CD4-positive, alpha-beta T cell treated with Interleukin-21 for 1 hour (primary cell): ENCODE measurements around the gene ADRA2A.

Experiments
- DNase-seq: peaks from one replicate; pipeline ENCODE4 v3.0.0-alpha.2; 2020

The ADRA2A gene

GRCh38 chr10:111076682-111077478 is at the start of gene ADRA2A:
TSS of gene ADRA2A (plus strand) at chr10:111077029. CDS start at chr10:111077997, 968 bp downstream.
- peak; percentile 0 for DNase-seq

DNA sequence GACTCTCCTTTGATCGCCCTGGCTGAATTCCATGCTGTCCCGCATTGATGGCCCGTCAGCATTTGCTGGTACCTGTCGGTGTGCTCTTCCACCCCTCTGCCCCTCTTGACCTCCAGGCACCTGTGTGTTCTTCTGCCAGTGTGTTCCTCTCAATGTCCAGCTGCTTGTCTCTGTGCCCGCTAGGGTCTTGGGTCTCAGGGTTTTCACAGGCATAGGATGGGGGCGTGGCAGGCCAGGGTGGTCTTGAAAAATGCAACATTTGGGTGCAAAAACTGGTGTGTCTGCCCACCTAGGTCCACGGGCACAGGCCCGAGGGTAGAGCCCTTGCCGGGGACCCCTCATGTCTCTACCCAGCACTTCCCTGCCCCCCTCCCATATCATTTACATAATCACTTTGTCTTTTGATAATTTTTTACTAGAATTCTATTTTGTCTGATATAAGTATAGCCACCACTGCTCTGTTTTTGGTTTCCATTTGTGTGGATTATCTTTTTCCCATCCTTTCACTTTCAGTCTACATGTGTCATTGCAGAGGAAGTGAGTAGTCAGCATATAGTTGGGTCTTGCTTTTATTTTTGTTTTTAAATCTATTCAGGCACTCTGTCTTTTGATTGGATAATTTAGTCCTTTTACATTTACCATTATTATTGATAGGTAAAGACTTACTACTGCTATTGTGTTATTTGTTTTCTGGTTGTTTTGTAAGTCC is 46.6 kb upstream of the ADRA2A start:
- DNase-seq = no peak

DNA sequence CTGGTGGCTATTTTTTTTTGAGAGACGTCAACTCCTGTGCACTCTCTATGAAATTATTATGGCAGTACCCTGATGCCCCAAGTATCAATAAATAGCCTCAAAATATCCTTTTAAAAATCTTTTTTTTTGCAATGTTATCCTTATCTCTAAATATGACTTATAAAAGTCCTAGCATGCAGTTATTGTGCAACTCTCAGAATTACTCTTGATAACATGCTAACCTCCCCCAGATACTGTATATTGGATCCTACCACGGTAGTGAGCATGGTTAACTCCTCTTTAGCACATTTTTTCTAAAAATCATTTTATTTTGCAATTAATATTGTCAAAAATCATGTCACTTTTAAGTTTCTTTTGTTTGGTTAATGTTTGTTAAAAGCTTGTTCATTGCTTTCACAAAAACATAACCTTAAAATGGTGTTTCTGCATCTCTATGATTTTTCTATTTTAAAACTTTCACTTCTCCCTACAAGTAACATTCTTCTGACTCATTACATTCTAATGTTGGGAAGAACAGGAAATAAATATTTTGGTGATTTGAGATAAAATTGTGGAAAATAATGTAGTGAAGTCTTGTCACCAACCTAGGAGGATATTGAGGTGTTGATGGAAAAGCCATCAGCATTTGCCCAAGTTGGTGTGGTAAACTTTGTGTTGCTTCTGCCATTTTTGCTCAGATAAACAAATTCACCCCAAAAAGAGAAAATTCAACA is 42.1 kb upstream of the ADRA2A start:
- DNase-seq = no peak

DNA sequence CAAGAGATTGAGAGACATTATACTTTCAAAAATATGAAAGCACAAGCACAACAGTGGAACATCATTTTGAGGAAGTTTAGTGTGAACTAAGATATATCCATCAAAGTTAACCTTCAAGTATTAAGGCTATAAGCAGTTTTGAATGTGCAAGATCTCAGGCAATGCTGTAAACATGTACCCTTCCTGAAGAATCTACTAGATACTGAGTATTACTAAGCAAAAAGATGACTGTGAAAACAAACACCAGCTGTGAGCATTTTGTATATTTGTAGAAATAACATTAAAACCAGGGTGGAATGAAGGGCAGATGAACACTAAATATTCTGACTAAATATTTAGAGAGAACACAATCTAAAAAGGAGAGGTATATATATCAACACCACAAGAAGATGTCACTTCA is 41.3 kb upstream of the ADRA2A start:
- DNase-seq = no peak

DNA sequence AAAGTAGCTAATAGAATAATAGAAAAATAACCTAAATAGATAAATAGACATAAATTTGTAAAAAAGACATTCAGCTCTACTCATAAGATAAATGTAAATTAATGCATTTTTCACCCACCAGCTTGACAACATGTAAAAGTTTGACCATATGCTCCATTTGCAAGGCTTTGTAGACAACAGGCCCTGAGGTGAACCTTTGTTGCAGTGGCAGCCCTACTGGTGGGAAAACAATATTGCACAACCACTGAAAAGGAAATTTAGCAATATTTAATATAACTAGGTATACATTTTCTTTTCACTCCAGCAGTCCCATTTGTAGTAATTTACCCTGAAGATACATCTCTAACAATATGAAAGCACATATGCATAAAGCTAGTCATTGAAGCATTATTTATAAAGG is 39.0 kb upstream of the ADRA2A start:
- DNase-seq = no peak

- DNase-seq = no peak
These were observed 37.3 kb upstream of the ADRA2A start for GRCh38 chr10:111039522-111039921.

DNA sequence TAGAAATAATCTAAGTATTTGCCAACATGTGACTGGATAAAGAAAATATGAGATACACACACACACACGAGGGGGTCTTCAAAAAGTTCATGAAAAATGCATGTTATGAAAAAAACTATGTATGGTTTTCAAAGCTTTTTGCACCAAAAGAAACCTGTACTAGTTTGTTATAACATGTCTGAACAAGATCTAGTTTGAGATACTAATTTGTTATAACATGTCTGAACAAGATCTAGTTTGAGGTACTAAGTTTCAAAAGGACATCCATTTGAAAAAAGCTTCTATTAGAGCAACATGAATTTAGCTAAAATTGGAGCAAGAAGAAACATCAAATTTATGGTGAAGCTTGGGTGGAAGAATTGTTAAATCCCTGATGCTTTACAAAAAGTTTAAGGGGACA is 19.8 kb upstream of the ADRA2A start:
- no peak for DNase-seq

DNA sequence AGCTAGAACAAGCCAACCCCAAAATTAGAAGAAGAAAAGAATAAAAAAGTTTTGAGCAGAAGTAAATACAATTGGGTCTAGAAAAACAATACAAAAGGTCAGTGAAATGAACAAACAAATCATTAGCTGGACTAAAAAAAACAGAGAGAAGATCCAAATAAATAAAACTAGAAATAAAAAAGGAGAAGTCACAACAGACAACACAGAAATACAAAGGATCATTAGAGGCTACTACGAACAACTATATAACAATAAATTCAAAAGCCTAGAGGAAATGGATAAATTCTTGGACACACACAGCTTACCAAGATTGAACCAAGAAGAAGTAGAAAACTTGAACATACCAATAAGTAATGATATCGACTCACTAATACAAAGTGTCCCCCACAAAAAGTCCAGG is 13.4 kb upstream of the ADRA2A start:
- no peak for DNase-seq

DNA sequence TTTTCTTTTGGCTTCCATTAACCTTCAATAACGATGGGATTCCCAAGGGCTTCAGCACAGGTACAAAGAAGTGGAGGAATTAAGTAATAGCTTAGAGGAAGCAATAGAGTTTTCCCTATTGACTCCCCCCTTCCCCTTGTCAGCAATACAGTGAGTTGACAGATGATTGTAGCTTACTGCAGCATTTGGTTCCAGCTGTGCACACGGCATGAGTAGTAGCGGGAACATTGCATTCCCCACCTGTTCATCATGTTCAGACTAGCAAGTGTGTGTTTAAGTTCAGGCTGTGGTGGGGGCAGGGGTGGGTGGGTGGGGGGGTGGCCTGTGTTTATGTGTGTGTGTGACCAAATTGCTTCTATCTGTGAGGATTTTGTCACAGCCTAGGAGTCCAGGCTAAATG is 4.6 kb upstream of the ADRA2A start:
- no peak for DNase-seq

DNA sequence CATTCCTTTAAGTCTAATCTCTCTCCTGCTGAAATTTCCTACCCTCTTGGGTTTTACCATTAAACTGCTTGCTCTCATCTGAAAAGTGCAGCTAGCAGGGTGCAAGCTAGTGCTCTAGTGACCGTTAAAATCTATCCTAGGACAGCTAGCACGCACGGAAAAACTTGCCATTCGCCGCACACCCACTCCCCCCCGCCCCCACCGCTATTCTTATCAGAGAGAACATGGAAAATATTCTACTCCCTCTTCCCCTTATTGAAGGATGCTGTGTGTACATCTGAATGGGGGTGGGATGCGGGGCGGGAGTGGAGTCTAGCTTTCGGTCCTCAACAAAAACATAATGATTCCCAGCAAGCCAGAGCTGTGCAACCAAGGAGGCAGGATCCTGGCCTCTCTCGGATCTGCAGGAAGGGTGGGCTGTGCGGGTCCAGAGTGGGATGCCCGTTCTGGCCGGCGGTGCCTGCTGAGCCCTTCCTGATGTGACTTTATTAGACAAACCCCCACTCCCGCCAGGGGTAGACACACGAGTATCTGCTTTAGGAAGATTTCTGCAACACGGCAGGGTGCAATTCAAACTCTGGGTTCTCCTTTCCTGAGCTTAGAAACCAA is 1.1 kb upstream of the ADRA2A start:
- DNase-seq = no peak

DNA sequence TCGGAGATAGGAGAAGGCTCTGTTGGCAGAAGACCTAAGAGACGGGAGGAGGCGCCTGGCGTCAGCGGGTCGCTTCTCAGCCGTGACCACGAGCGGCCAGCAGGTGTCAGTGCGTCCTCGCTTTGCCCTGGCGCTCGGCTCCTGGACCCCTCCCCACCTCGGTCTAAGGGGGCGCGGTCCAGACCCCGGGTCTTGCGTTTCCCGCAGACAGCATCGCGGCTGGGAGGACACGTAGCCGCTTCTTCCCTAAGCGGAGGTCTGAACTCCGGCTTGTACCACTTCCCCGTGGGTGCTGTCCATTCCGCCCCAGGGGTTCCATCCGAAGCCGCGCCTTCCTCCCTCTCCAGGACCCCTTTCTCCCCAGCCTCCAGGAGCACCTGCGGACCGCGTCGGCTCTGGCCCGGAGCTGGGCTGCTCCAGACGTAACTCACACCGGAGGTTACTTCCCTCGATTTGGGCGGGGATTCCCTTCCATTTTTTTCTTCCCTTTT is 593 bp upstream of the ADRA2A start:
- peak; percentile 31 for DNase-seq

GRCh38 chr10:111077479-111077784 is 603 bp downstream of the ADRA2A start:
- DNase-seq = no peak

GRCh38 chr10:111077785-111078504 is 1.1 kb downstream of the ADRA2A start:
- DNase-seq = no peak

- DNase-seq = no peak
These were observed 1.8 kb downstream of the ADRA2A start for GRCh38 chr10:111078505-111079185.

- no peak for DNase-seq
These were observed 2.5 kb downstream of the ADRA2A start for GRCh38 chr10:111079241-111079760.

DNA sequence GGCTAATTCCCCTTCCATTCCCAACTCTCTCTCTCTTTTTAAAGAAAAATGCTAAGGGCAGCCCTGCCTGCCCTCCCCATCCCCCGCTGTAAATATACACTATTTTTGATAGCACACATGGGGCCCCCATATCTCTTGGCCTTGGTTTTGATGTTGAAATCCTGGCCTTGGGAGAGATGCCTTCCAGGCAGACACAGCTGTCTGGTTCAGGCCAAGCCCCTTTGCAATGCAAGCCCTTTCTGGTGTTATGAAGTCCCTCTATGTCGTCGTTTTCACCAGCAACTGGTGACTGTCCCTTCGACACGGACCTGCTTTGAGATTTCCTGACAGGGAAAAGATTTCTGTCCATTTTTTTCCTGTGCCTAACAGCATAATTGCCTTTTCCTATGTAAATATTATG is 3.0 kb downstream of the ADRA2A start:
- no peak for DNase-seq

DNA sequence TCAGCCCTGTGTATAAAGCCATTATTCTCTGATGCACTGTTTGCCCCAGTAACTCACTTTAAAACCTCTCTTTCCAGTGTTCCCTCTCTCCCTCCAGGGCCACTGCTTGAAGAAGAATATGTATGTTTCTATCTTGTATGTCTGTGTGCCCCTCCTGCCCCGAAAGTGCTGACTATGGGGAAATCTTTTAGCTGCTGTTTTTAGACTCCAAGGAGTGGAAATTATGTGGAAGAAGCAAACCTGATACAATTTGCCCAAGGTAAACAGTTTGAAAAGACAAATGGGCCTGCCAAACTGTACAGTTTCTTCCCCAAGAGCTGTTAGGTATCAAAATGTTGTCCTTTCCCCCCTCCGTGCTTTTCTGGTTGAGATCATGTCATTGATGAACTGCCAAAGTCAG is 3.4 kb downstream of the ADRA2A start:
- DNase-seq = no peak

DNA sequence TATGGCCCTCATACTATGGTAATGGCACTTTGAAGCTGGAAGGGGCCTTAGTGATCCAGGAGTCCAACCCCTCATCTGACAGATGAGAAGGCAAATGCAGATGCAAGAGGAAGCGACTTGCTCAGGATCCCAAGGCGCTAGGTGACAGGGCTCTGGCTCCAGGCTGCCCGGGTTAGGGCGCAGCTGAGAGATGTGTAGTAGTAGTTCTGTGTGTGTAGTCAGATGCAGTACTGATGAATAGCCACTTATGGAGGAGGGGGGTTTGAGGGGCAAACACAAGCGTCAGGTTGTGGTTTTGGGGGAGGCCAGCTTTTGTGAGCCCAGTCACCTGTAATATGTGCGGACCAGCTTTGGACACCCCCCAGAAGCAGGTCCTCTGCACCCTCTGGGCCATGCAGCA is 4.8 kb downstream of the ADRA2A start:
- no peak for DNase-seq

DNA sequence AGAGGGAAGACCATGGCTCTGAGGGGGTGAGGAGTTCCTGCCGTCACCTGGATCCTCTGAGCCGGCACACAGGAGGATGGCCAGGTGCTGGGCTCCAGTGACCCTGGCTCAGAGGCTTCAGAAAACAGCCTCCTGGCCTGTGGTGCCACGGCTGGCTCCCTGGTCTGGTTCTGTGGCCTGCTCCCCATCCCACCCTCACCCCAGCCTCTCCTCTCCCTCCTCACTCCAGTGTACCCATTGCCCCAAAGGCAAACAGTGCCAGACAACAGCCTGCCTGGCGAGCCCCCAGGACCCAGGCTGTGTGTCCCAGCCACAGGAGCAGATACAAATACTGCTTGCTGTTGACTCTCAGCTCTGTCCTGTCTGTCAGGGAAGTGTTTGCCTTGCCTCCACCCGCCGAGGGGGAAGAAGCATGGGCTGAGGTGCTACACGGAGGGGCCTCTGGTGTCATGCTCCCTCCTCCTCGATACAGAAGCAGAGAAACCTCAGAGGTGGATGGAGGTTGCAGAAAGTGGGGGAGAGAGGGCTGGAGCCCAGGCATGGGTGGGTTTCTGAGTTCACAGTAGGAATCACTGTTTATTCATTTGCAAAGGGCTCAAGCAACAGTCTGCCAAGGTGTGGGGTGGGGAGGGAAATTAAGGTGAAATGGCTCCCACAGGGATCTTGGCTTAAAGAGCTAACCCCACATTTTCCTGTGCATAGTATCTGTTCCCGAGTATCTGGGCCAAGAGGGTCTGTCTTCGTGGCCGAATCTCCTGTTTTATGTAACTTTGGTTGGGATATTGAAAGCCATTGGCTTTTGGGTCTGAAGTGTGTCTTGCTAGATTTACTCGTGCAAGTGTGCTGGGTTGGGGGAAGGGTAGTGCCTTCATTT is 5.5 kb downstream of the ADRA2A start:
- DNase-seq = no peak

- no peak for DNase-seq
These were observed 6.6 kb downstream of the ADRA2A start for GRCh38 chr10:111083222-111084095.
